DMS114 treated with DMSO at 0.1 percent for 48 hours (cell line): ENCODE results near the gene PPP2R5C.

Experiments used
- DNase-seq: peaks from one replicate; lab custom pipeline; 2025; ENCODE audit not compliant: unreplicated experiment; lab: John Stamatoyannopoulos, UW

PPP2R5C gene

DNA sequence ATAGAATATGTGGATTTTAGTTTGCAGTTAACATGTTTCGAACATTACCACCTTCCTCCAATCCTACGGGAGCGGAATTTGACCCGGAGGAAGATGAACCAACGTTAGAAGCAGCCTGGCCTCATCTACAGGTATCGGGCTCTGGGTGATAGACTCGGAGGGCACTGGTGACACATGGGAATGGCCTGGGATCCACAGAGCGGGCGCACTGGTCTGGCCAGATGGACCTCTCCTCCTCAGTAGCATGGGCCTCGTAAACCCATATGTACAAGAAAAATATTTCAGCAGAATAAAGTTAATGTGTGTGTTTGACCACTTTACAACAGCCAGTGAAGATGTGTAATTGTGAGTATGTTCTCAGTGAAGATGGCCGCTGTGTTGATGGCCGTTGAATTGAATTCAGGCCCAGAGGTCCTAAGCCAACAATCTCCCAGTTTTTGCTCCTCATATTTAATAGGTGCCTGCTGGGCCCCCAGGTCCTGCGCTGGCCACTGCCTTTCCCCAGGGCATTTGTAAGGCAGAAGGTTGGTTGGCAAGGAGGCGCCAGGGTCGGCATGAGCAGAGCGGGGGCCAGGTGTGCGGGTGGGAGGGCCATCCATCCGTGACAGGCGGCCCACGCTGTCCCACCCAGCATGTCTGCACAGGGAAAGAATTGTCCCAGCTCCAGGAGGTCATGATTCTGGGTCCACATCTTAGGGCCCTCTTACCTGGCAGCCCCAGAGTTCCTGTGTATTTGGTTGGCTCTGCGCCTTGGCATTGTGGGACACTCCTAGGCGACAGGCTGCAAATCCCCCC, 120.8 kb downstream of the PPP2R5C start:
- DNase-seq = no peak

DNA sequence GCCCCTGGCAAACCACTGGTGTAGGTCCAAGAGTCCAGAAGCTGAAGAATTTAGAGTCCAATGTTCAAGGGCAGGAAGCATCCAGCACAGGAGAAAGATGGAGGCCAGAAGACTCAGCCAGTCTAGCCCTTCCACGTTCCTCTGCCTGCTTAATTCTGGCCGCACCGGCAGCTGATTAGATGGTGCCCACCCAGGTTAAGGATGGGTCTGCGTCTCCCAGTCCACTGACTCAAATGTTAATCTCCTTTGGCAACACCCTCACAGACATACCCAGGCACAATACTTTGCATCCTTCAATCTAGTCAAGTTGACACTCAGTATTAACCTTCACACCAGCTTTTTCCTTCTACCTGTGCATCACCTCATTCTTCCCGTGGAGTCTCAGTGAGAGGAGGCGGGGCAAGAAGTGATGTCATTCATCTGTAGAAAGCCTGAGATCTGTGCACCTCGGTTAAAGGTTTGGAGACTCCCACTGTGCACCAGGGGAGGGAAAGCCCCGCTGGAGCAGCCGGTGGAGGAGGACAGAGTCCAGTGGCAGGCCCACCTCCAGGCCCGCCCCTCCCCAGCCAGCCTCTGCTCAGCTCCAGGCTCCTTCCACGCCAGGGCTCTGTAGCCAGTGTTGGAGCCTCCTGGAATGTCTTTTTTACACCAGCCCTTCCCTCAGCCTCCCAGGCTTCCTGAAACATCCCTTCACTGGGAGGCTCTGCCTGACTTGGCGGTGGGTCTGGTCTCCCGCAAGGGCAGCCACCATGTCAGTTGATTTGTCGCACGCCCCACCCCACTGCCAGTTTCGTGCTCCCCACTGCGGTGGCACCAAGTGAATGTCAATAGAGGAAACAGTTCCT, 122.8 kb downstream of the PPP2R5C start:
- no peak for DNase-seq

GRCh38 chr14:101884934-101885576, 123.5 kb downstream of the PPP2R5C start:
- DNase-seq = no peak

DNA sequence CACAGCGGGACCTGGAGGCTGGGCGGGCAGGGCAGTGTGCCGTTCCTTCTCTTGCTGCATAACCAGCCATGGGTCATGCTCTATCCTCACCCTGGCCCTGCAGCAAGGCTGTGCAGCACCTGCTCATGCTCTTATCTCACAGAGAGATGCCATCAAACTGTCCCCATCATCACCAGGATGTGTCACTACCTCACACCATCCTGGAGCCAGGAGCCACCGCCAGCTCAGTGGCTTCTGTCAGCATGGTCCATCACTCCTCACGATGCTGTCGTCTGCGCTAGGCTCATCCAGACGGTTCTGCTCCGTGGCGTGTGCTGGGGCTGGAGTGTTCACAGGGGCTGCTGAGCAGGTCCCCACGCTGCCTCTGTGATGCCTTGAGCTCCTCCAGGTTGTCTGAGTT, 125.7 kb downstream of the PPP2R5C start:
- DNase-seq = no peak

GRCh38 chr14:101888182-101888581, 126.7 kb downstream of the PPP2R5C start:
- no peak for DNase-seq

- no peak for DNase-seq
These were observed 127.9 kb downstream of the PPP2R5C start for GRCh38 chr14:101889366-101889765.

GRCh38 chr14:101889898-101890297, 128.4 kb downstream of the PPP2R5C start:
- no peak for DNase-seq

- DNase-seq = no peak
These were observed 130.0 kb downstream of the PPP2R5C start for GRCh38 chr14:101891471-101891870.

GRCh38 chr14:101893759-101894158, 132.2 kb downstream of the PPP2R5C start:
- no peak for DNase-seq

DNA sequence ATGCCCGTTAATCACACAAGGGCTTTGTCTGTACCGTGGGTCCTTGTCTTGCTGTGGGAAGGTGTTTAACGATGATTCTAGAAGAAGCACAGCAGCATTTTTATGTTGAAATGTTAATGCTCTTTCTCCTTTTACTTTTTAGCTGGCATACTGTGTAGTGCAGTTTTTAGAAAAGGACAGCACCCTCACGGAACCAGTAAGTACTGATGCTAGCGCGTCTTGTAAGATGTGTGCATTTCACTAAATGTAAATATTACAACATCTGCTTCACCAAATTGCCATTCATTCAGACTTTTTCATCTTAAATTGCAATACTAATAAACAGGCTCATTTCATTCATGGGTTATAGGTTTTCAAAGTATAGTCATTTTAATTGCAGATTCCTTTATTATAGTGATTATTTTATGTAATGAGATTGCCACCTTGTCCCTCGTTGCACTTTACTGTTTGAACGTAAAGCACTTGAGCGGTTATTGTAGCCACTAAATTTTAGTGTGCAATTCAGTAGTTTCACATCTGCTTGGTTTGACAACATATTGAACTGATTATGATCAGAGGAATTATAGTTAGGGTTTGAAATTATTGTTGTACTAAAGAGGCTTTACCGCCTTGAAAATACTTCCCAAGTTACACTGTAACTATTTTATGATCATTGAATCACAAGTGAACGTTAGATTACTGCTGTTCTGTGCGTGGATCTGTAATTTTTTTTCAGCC, 133.0 kb downstream of the PPP2R5C start:
- DNase-seq = no peak

DNA sequence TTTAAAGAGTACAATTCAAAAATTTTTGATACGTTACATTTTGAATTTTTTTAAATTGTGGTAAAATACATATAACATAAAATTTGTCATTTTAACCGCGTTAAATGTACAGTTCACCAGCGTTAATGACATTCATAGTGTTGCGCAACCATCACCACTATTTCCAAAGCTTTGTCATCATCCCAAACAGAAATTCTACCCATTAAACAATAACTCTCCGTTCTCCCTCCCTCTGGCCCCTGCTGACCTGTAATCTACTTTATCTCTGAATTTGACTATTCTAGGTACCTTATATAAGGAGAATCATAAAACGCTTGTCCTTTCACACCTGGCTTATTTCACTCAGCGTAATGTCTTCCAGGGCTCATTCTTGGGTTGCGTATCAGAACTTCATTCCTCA, 133.7 kb downstream of the PPP2R5C start:
- no peak for DNase-seq

DNA sequence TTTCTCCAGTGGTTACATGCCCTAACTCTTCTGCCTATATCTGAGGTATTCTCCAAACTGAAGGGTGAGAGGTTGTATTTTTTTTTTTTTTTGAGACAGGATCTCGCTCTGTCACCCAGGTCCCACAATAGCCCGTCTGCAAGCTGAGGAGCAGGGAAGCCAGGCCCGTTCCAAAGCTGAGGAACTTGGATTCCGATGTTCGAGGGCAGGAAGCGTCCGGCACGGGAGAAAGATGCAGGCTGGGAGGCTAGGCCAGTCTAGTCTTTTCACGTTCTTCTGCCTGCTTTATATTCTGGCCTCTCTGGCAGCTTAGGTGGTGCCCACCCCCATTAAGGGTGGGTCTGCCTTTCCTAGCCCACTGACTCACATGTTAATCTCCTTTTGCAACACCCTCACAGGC, 135.8 kb downstream of the PPP2R5C start:
- DNase-seq = no peak

DNA sequence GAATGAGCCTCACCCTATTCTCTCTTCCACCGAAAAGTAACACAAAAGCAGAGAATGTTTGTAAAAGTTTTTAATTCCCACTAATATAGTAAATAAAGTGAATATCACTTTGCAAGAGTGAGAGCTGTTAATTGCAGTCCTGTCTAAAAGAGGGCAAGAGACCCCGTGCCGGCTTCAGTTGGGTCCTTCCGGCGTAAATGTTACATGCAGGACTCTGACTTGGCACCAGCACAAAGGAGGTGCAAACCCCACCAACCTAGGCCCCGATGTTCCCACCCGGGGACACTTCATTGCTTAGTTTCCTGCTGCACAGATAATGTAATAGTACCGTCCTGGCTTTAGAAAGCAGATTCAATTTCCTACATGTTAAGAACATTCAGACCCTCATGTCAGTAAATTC, 136.9 kb downstream of the PPP2R5C start:
- no peak for DNase-seq

- DNase-seq = no peak
These were observed 137.8 kb downstream of the PPP2R5C start for GRCh38 chr14:101899263-101899662.

DNA sequence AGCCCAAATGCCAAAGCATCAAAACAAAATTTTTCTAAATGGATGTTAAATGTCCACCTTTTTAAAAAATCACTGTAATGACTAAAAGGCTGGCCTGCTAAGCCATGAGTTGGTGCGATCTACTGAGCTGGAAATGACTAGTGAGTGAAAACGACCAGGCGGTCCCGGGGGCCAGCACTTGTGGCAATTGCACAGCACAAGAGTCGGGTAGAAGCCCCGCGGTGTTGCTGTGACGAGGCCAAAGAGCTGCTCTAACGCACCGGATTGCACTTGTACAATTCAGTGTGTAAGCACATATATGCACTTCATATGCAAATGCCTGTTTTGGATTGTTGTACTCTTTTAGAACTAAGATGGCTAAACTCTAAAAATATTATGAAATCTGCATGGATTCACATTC, 138.7 kb downstream of the PPP2R5C start:
- no peak for DNase-seq

DNA sequence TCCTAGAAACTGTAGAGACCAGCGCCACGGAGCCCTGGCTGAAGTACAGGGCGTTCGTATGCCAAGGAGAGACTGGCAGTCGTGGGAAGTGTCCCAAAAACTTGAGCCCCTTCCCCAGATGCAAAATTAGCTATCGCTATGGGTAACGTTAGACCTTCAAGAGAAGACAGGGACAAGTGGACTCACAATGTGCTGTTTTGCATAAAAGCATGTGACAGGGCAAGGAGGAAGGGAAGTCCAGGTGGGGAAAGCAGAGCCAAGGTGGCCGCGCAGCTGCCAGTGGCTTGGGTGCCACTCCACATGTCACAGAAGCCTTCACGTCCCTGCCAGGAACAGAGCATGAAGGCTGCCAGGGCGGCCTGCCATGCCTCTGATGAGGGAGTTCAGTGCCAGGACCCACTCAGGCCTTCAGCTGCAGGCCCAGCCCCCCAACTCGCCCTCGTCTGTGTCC, 141.6 kb downstream of the PPP2R5C start:
- no peak for DNase-seq

DNA sequence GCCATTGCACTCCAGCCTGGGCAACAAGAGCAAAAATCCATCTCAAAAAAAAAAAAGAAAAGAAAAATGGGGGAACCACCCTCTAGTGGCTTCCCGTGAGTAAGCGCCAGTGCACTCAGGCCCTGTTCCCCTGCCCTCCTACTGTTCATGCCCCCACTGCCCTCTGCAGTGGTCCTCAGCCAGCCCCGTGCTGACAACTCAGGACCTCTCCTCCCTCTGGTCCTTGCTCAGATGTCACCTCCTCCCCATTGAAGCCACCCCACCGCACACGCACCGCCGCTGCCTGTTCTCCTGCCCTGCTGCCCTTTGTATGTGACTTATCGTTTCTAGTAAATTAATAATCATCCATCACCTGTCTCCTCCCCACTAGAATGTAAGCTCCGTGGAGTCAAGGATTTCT, 144.1 kb downstream of the PPP2R5C start:
- no peak for DNase-seq

- no peak for DNase-seq
These were observed 145.1 kb downstream of the PPP2R5C start for GRCh38 chr14:101906645-101907044.

GRCh38 chr14:101907619-101908018, 146.1 kb downstream of the PPP2R5C start:
- DNase-seq = no peak

- DNase-seq = no peak
These were observed 147.3 kb downstream of the PPP2R5C start for GRCh38 chr14:101908795-101909194.
